C4-2B (cell line): ENCODE results near the gene NCOA1.

ENCODE experiments used
- H3K27ac ChIP-seq: fragments of 450-650 bp; 2 replicates; pipeline ENCODE4 v1.5.1; 2017
- ZFX ChIP-seq: fragments of 450-650 bp; IDR thresholded peaks from 2 replicates; pipeline ENCODE4 v1.6.1; 2017
- TF ChIP-seq, protein P1 (sequence below): fragments of 450-650 bp; conservative IDR thresholded peaks from 2 replicates; pipeline ENCODE4 v1.5.1; 2017; ENCODE audit warnings: mild to moderate bottlenecking

NCOA1 gene

GRCh38 chr2:24635181-24635580, 144.1 kb downstream of the NCOA1 start:
- H3K27ac ChIP-seq, result no peak overlapping the region

GRCh38 chr2:24638568-24638967, 147.5 kb downstream of the NCOA1 start:
- TF ChIP-seq, protein P1, sequence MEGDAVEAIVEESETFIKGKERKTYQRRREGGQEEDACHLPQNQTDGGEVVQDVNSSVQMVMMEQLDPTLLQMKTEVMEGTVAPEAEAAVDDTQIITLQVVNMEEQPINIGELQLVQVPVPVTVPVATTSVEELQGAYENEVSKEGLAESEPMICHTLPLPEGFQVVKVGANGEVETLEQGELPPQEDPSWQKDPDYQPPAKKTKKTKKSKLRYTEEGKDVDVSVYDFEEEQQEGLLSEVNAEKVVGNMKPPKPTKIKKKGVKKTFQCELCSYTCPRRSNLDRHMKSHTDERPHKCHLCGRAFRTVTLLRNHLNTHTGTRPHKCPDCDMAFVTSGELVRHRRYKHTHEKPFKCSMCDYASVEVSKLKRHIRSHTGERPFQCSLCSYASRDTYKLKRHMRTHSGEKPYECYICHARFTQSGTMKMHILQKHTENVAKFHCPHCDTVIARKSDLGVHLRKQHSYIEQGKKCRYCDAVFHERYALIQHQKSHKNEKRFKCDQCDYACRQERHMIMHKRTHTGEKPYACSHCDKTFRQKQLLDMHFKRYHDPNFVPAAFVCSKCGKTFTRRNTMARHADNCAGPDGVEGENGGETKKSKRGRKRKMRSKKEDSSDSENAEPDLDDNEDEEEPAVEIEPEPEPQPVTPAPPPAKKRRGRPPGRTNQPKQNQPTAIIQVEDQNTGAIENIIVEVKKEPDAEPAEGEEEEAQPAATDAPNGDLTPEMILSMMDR, result no peak
- no peak for TF ChIP-seq ZFX
- H3K27ac ChIP-seq, result no peak overlapping the region

More at GRCh38 chr2:24635181-24635580, 144.1 kb downstream of the NCOA1 start:
- TF ChIP-seq, protein P1, result no peak
- TF ChIP-seq ZFX, result no peak

DNA sequence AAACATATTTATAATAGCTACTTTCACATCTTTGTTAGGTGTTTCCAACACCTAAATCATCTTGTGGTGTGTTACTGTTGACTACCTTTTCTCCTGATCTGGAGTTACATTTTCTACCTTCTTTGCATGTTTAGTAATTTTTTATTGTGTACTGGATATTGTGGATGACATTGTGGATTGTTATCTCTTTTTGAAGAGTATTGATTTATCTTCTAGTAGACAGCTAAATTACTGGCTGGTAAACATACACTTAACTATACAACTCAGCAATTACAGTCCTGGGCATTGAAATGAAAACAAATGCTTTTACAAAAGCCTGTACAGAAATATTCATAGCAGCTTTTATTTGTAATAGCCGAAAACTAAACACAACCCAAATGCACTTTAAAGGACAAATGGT, 151.3 kb downstream of the NCOA1 start:
- no peak overlapping the region for H3K27ac ChIP-seq
- TF ChIP-seq, protein P1, result no peak
- no peak for TF ChIP-seq ZFX

DNA sequence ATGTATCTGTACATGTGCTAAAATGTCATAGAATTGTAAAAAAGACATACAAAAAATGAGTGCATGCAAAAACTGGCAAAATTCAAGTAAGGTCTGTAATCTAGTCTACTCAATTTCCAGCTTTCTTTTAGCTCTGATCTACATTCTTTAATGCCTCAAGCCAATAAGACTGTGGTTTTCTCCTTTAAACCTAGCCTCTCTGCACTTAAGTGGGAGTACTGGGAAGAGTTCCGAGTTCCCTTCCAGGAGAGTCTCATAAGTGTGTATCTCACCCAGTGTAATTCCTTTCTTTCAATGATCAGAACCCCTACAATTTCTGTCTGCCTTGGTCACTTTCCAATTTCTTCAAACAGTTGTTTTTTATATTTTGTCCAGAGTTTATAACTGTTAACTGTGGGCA, 152.0 kb downstream of the NCOA1 start:
- H3K27ac ChIP-seq, result no peak overlapping the region
- TF ChIP-seq, protein P1, result no peak
- TF ChIP-seq ZFX, result no peak

DNA sequence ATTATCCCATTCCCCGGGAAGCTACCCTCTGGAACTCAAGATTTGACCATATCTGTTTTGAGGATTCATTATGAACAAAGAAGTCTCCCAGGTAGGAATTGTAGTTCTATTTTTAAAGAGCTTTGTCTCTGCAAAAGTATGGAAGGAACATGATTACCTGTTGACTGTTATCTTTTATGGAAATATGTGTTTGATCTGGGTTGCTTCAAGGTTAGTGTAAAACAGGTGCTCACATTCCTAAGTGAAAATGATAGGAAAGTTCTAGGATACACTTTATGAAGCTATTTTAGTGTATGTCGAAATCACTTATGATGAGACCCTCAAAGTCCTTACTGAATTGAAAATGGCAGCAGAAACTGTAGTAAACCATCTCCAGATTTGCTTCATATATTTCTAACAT, 153.0 kb downstream of the NCOA1 start:
- no peak overlapping the region for H3K27ac ChIP-seq
- TF ChIP-seq, protein P1, result no peak
- TF ChIP-seq ZFX, result no peak

GRCh38 chr2:24650997-24651642, 160.1 kb downstream of the NCOA1 start:
- TF ChIP-seq ZFX, result no peak
- TF ChIP-seq, protein P1, result no peak

GRCh38 chr2:24651643-24652003, 160.6 kb downstream of the NCOA1 start:
- H3K27ac ChIP-seq, result no peak overlapping the region
- no peak for TF ChIP-seq ZFX
- TF ChIP-seq, protein P1, result no peak

More at GRCh38 chr2:24650997-24651642, 160.1 kb downstream of the NCOA1 start:
- no peak overlapping the region for H3K27ac ChIP-seq
